HEK293T (cell line): ENCODE measurements around the gene RNF152.
A peak's percentile ranks its signal among the peaks of the same experiment; 100 is the strongest.

Experiments
- CTCF ChIA-PET: fragments of 350-600 bp; formaldehyde crosslinking; extraction: SDS; loops from one replicate; lab custom pipeline; 2021; ENCODE audit warnings: antibody characterized with exemption, inconsistent platforms; lab: Yijun Ruan, JAX
- POLR2A ChIA-PET: fragments of 350-600 bp; formaldehyde crosslinking; extraction: SDS; loops from one replicate; lab custom pipeline; 2020; ENCODE audit warnings: antibody characterized with exemption, inconsistent platforms; lab: Yijun Ruan, JAX
- DNase-seq: peaks from one replicate; pipeline ENCODE4 v3.0.0; 2012; ENCODE audit warnings: mixed read lengths; ENCODE audit errors: extremely low spot score
- ARNT ChIP-seq: fragments of 450-650 bp; IDR thresholded peaks from 2 replicates; pipeline ENCODE4 v1.6.1; 2017; ENCODE audit warnings: mild to moderate bottlenecking
- BHLHE40 ChIP-seq: fragments of 450-650 bp; IDR thresholded peaks from 2 replicates; pipeline ENCODE4 v1.6.1; 2016; ENCODE audit warnings: mild to moderate bottlenecking, moderate library complexity, borderline replicate concordance
- CTBP1 ChIP-seq: fragments of 450-650 bp; IDR thresholded peaks from 2 replicates; pipeline ENCODE4 v1.6.1; 2016; ENCODE audit warnings: borderline replicate concordance
- ELF4 ChIP-seq: fragments of 450-650 bp; IDR thresholded peaks from 2 replicates; pipeline ENCODE4 v1.6.1; 2017; ENCODE audit warnings: antibody characterized with exemption
- FOXA1 ChIP-seq: fragments of 450-650 bp; IDR thresholded peaks from 2 replicates; pipeline ENCODE4 v1.6.1; 2016; ENCODE audit warnings: mild to moderate bottlenecking
- FOXK2 ChIP-seq: fragments of 450-650 bp; IDR thresholded peaks from 2 replicates; pipeline ENCODE4 v1.6.1; 2016; ENCODE audit warnings: mild to moderate bottlenecking
- FOXM1 ChIP-seq: fragments of 450-650 bp; IDR thresholded peaks from 2 replicates; pipeline ENCODE4 v1.6.1; 2017; ENCODE audit warnings: mild to moderate bottlenecking, borderline replicate concordance
- HDGF ChIP-seq: fragments of 450-650 bp; IDR thresholded peaks from 2 replicates; pipeline ENCODE4 v1.6.1; 2017; ENCODE audit warnings: antibody characterized with exemption, borderline replicate concordance
- L3MBTL2 ChIP-seq: fragments of 450-650 bp; conservative IDR thresholded peaks from 2 replicates; pipeline ENCODE4 v1.6.1; 2016; ENCODE audit warnings: mild to moderate bottlenecking
- LEF1 ChIP-seq: fragments of 450-650 bp; IDR thresholded peaks from 2 replicates; pipeline ENCODE4 v1.6.1; 2017; ENCODE audit warnings: mild to moderate bottlenecking, borderline replicate concordance
- NFRKB ChIP-seq: fragments of 450-650 bp; IDR thresholded peaks from 2 replicates; pipeline ENCODE4 v1.6.1; 2016; ENCODE audit warnings: mild to moderate bottlenecking, moderate library complexity
- PKNOX1 ChIP-seq: fragments of 450-650 bp; IDR thresholded peaks from 2 replicates; pipeline ENCODE4 v1.6.1; 2016
- SP1 ChIP-seq: fragments of 450-650 bp; IDR thresholded peaks from 2 replicates; pipeline ENCODE4 v1.6.1; 2017
- SUZ12 ChIP-seq: fragments of 450-650 bp; IDR thresholded peaks from 2 replicates; pipeline ENCODE4 v1.6.1; 2016; ENCODE audit warnings: mild to moderate bottlenecking
- TARDBP ChIP-seq: fragments of 450-650 bp; IDR thresholded peaks from 2 replicates; pipeline ENCODE4 v1.6.1; 2016
- ZNF384 ChIP-seq: fragments of 450-650 bp; IDR thresholded peaks from 2 replicates; pipeline ENCODE4 v1.6.1; 2016

The RNF152 gene

GRCh38 chr18:61917818-61918217 is 25.0 kb upstream of the RNF152 start:
- POLR2A ChIA-PET, result no interaction called here
- CTCF ChIA-PET, result no interaction called here
- TF ChIP-seq HDGF (no peak), FOXA1 (no peak), SP1 (no peak), ARNT (no peak), CTBP1 (no peak)
- no peak for DNase-seq

- POLR2A ChIA-PET, result no interaction called here
- TF ChIP-seq ELF4 (no peak), LEF1 (no peak)
- CTCF ChIA-PET, result no interaction called here
- no peak for DNase-seq
Observed at GRCh38 chr18:61912476-61912875, 19.7 kb upstream of the RNF152 start.

- CTCF ChIA-PET, result no interaction called here
- POLR2A ChIA-PET, result no interaction called here
- no peak for TF ChIP-seq FOXM1
- no peak for TF ChIP-seq ZNF384
- TF ChIP-seq PKNOX1, result no peak
- no peak for TF ChIP-seq FOXA1
- TF ChIP-seq SUZ12, result no peak
- no peak for TF ChIP-seq NFRKB
- no peak for TF ChIP-seq ARNT
- no peak for TF ChIP-seq FOXK2
- no peak for TF ChIP-seq ELF4
Observed at GRCh38 chr18:61910101-61910500, 17.3 kb upstream of the RNF152 start.

GRCh38 chr18:61908661-61909060 is 15.9 kb upstream of the RNF152 start:
- DNase-seq, result no peak
- CTCF ChIA-PET, result interaction anchor here (0.5 kb wide), 1 partner anchor 352 kb away, joined by 3 read pairs; no protein-coding TSS in a partner anchor
- POLR2A ChIA-PET, result no interaction called here
- no peak for TF ChIP-seq ELF4
- TF ChIP-seq BHLHE40, result no peak
- TF ChIP-seq ARNT, result no peak
- TF ChIP-seq HDGF, result no peak
- TF ChIP-seq SP1, result no peak
- TF ChIP-seq CTBP1, result no peak
- TF ChIP-seq TARDBP, result no peak
- TF ChIP-seq LEF1, result no peak
- no peak for TF ChIP-seq FOXM1
- TF ChIP-seq L3MBTL2, result no peak
- TF ChIP-seq SUZ12, result no peak
- TF ChIP-seq PKNOX1, result no peak
- TF ChIP-seq NFRKB, result no peak
- no peak for TF ChIP-seq FOXA1
- TF ChIP-seq ZNF384, result no peak
- TF ChIP-seq FOXK2, result no peak

More at GRCh38 chr18:61910101-61910500, 17.3 kb upstream of the RNF152 start:
- DNase-seq, result no peak

- TF ChIP-seq ZNF384, result no peak
- no peak for TF ChIP-seq PKNOX1
- no peak for TF ChIP-seq CTBP1
- TF ChIP-seq SUZ12, result no peak
- no peak for TF ChIP-seq FOXM1
- no peak for TF ChIP-seq FOXA1
- TF ChIP-seq L3MBTL2, result no peak
- ChIA-PET POLR2A (no interaction called here), CTCF (interaction anchor here (0.7 to 0.9 kb wide), 2 partner anchors 9 to 582 kb away, joined by 3 read pairs; no protein-coding TSS in a partner anchor)
- DNase-seq, result peak; percentile 59
Observed at GRCh38 chr18:61901323-61901986, 8.6 kb upstream of the RNF152 start.

- TF ChIP-seq SUZ12, result no peak
- TF ChIP-seq PKNOX1, result no peak
- TF ChIP-seq FOXM1, result no peak
- TF ChIP-seq ARNT, result no peak
- TF ChIP-seq FOXA1, result no peak
- no peak for TF ChIP-seq CTBP1
- TF ChIP-seq L3MBTL2, result no peak
- TF ChIP-seq BHLHE40, result no peak
- TF ChIP-seq HDGF, result no peak
- TF ChIP-seq TARDBP, result no peak
- no peak for TF ChIP-seq ZNF384
- no peak for TF ChIP-seq LEF1
- no peak for TF ChIP-seq SP1
- no peak for TF ChIP-seq ELF4
- no peak for TF ChIP-seq NFRKB
- TF ChIP-seq FOXK2, result no peak
- POLR2A ChIA-PET, result no interaction called here
- CTCF ChIA-PET, result interaction anchor here (0.7 kb wide), 2 partner anchors 15 to 583 kb away, joined by 3 read pairs; no protein-coding TSS in a partner anchor
- no peak for DNase-seq
Observed at GRCh38 chr18:61900504-61901281, 7.9 kb upstream of the RNF152 start.
